ENCODE measurements around the gene SORL1. TPM values are rescaled to one million over a fixed set of nuclear protein-coding genes. Genes with fewer than 3 reads are reported as not detected.
A peak's percentile ranks its signal among the peaks of the same experiment; 100 is the strongest.

The SORL1 gene
- total and polyA plus RNA-seq, 2 of the 13 experiments (the other 11 are each of a cell fraction or from before 2014, with no cell fraction given): 21.3 to 148 TPM

DNA sequence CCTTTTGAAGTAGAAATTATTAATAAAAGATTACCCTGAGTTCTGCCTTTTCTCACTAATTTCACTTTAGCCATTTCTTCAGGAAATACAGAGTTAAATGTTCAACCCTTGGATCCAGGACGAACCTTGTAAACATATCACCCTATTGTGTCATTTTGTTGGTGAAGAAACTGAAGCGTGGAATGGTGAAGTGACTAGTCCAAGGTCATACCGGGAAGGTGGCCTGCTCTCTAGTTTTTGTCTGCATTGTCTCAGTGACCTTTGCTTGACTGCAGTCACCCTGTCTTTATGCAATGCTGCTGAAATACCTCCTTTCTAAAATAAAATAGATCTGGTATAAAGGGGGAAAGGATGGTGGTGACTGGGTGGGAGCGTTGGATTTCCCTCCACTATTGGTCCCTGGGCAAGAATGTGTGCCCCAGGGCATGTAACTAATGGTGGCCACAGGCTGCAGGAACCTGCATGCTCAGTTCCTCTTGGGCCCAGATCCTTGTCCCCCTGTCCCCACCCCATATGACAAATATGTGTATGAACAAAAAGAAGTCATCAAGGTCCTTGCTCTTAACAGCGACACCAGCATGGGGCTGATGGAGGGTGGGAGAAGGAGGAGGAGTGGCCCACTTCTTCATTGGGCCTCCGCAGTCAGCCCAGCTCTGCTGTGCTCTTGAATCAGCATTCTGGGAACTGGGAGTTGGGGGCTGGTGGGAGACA, 1.6 kb downstream of the SORL1 start (continued):
- TF ChIP-seq ATF2 (CRISPR knock-in tag; IDR thresholded peaks at IDR 0.05) (no peak), ZNF24 (IDR thresholded peaks at IDR 0.05) (no peak), ZFX (CRISPR knock-in tag; IDR thresholded peaks at IDR 0.05; ENCODE audit: low read depth) (0 out of 2 replicates have a peak, but pooled peaks have one; percentile 28), PPARG (CRISPR knock-in tag; conservative IDR thresholded peaks at IDR 0.05) (peak; percentile 51), CCDC6 (CRISPR knock-in tag; IDR thresholded peaks at IDR 0.05) (no peak; the same call in 1 of the 2 replicates), ZBTB14 (CRISPR knock-in tag; IDR thresholded peaks at IDR 0.05) (no peak), TFAP4 (IDR thresholded peaks at IDR 0.05; ENCODE audit: borderline replicate concordance, low read depth) (no peak), HNRNPL (IDR thresholded peaks at IDR 0.05; ENCODE audit: low read depth, low read length) (no peak), THAP7 (CRISPR knock-in tag; IDR thresholded peaks at IDR 0.05) (no peak), IKZF5 (CRISPR knock-in tag; IDR thresholded peaks at IDR 0.05) (0 out of 2 replicates have a peak, but pooled peaks have one; percentile 46), ZNF3 (CRISPR knock-in tag; IDR thresholded peaks at IDR 0.05) (0 out of 2 replicates have a peak, but pooled peaks have one; percentile 55), KAT8 (CRISPR knock-in tag; IDR thresholded peaks at IDR 0.05) (0 out of 2 replicates have a peak, but pooled peaks have one; percentile 15), SKI (IDR thresholded peaks at IDR 0.05; ENCODE audit: partially characterized antibody) (peak; percentile 91), SOX6 (IDR thresholded peaks at IDR 0.05) (no peak), SOX6 (CRISPR knock-in tag; IDR thresholded peaks at IDR 0.05) (peak; percentile 97), NR2F1 (CRISPR knock-in tag; IDR thresholded peaks at IDR 0.05) (peak; percentile 41 to 67; a peak in 3 of 4 replicates), ZNF709 (CRISPR knock-in tag; IDR thresholded peaks at IDR 0.05) (no peak), TEAD3 (CRISPR knock-in tag; optimal IDR thresholded peaks at IDR 0.05; ENCODE audit: borderline replicate concordance) (peak; percentile 57)
- TF ChIP-seq, protein P1, sequence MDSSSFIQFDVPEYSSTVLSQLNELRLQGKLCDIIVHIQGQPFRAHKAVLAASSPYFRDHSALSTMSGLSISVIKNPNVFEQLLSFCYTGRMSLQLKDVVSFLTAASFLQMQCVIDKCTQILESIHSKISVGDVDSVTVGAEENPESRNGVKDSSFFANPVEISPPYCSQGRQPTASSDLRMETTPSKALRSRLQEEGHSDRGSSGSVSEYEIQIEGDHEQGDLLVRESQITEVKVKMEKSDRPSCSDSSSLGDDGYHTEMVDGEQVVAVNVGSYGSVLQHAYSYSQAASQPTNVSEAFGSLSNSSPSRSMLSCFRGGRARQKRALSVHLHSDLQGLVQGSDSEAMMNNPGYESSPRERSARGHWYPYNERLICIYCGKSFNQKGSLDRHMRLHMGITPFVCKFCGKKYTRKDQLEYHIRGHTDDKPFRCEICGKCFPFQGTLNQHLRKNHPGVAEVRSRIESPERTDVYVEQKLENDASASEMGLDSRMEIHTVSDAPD (CRISPR knock-in tag; IDR thresholded peaks at IDR 0.05): peak; percentile 31; the same call in 1 of the 2 replicates
- TF ChIP-seq, protein P2, sequence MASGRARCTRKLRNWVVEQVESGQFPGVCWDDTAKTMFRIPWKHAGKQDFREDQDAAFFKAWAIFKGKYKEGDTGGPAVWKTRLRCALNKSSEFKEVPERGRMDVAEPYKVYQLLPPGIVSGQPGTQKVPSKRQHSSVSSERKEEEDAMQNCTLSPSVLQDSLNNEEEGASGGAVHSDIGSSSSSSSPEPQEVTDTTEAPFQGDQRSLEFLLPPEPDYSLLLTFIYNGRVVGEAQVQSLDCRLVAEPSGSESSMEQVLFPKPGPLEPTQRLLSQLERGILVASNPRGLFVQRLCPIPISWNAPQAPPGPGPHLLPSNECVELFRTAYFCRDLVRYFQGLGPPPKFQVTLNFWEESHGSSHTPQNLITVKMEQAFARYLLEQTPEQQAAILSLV (CRISPR knock-in tag; IDR thresholded peaks at IDR 0.05; ENCODE audit: borderline replicate concordance): no peak

All from HepG2 (cell line).